Endothelial cell of umbilical vein (primary cell): ENCODE data around the gene TXNRD1. TPM values are rescaled to one million over a fixed set of nuclear protein-coding genes. Genes with fewer than 3 reads are reported as not detected.

ENCODE experiments used
- BruUV-seq: library from RNA; stranded (reverse); fragments of 400-500 nt; replicated peaks from 2 replicates; lab custom pipeline; 2021; lab: Mats Ljungman, UMichigan
- CTCF ChIA-PET: fragments of 300-600, 350-600 bp; sonication (Branson Sonifier 250); formaldehyde crosslinking; loops from one replicate; lab custom pipeline; 2021; ENCODE audit warnings: antibody characterized with exemption, inconsistent platforms; lab: Charles Lee
- POLR2A ChIA-PET: fragments of 300-600, 350-600 bp; sonication (Branson Sonifier 250); formaldehyde crosslinking; loops from one replicate; lab custom pipeline; 2021; ENCODE audit warnings: antibody characterized with exemption, inconsistent platforms; lab: Charles Lee
- DNase-seq: peaks from one replicate; pipeline ENCODE4 v3.0.0-alpha.2; 2011; ENCODE audit warnings: low read depth, low spot score
- FAIRE-seq: peaks from 2 replicates; lab custom pipeline; 2011; peaks lifted over from hg19 to GRCh38; lab: Jason Lieb, UNC
- H2AFZ ChIP-seq: 2 replicates; pipeline ENCODE4 v1.6.0; 2012; ENCODE audit warnings: low read depth, low read length, control low read depth, inconsistent platforms
- H3K27ac ChIP-seq: 2 replicates; pipeline ENCODE4 v1.5.1; 2011; ENCODE audit warnings: low read depth, mild to moderate bottlenecking, control low read depth, low read length, moderate library complexity; ENCODE audit not compliant: insufficient read depth
- H3K27me3 ChIP-seq, 2 experiments: 2 replicates each; pipeline versions ENCODE4 v1.6.0 to v1.6.1; 2011; ENCODE audit warnings: low read length in 2 of 2, mixed read lengths in 1 of 2; ENCODE audit not compliant: control insufficient read depth in 2 of 2, insufficient read depth in 2 of 2
- H3K36me3 ChIP-seq, 2 experiments: 2 replicates in 1 of 2; 3 replicates in 1 of 2; pipeline ENCODE4 v1.5.1; 2011; ENCODE audit warnings: low read length in 2 of 2, mild to moderate bottlenecking in 1 of 2, moderate library complexity in 1 of 2; ENCODE audit not compliant: control insufficient read depth in 2 of 2, insufficient read depth in 2 of 2; ENCODE audit errors: extremely low read depth in 1 of 2
- H3K4me1 ChIP-seq: 3 replicates; pipeline ENCODE4 v1.5.1; 2011; ENCODE audit warnings: mild to moderate bottlenecking, low read length; ENCODE audit not compliant: control insufficient read depth, insufficient read depth; ENCODE audit errors: extremely low read depth
- H3K4me2 ChIP-seq: 2 replicates; pipeline ENCODE4 v1.6.1; 2011; ENCODE audit warnings: low read length, control low read depth, mixed read lengths; ENCODE audit not compliant: insufficient read depth
- H3K4me3 ChIP-seq, 3 experiments: fragments of 200-600 bp in 1 of 3; sonication (generic), shearing (Covaris generic) in 1 of 3; replicated peaks in 1 of 3; 2 replicates each; pipeline ENCODE4 v1.5.1; 2011 to 2016; ENCODE audit warnings: control low read depth in 3 of 3, low read length in 3 of 3, mild to moderate bottlenecking in 2 of 3, inconsistent platforms in 1 of 3, low read depth in 1 of 3, moderate library complexity in 1 of 3; ENCODE audit not compliant: insufficient read depth in 1 of 3
- H3K79me2 ChIP-seq: 2 replicates; pipeline ENCODE4 v1.6.0; 2012; ENCODE audit warnings: low read length, inconsistent platforms; ENCODE audit not compliant: control insufficient read depth, insufficient read depth
- H3K9ac ChIP-seq: replicated peaks from 2 replicates; pipeline ENCODE3; 2011; ENCODE audit warnings: low read length, control low read depth; ENCODE audit not compliant: insufficient read depth; ENCODE audit errors: extremely low read depth
- H3K9me1 ChIP-seq: replicated peaks from 3 replicates; pipeline ENCODE4 v1.6.0; 2011; ENCODE audit warnings: mild to moderate bottlenecking, low read length; ENCODE audit not compliant: control insufficient read depth, insufficient read depth; ENCODE audit errors: extremely low read depth
- H3K9me3 ChIP-seq: replicated peaks from 2 replicates; pipeline ENCODE4 v1.5.1; 2012; ENCODE audit warnings: low read length, inconsistent platforms; ENCODE audit not compliant: control insufficient read depth, insufficient read depth
- H4K20me1 ChIP-seq: replicated peaks from 2 replicates; pipeline ENCODE3; 2011; ENCODE audit warnings: mild to moderate bottlenecking, low read length; ENCODE audit not compliant: control insufficient read depth, insufficient read depth; ENCODE audit errors: extremely low read depth
- CTCF ChIP-seq, 2 donors: IDR thresholded peaks; 1 replicate in 1 of 2; 2 replicates in 1 of 2; pipeline ENCODE4 v1.5.1; 2011; ENCODE audit warnings: low read length in 2 of 2, mild to moderate bottlenecking in 2 of 2, moderate library complexity in 2 of 2, control low read depth in 1 of 2, inconsistent platforms in 1 of 2, low read depth in 1 of 2; ENCODE audit not compliant: insufficient read depth in 1 of 2; ENCODE audit errors: extremely low read depth in 1 of 2
- EZH2 ChIP-seq: IDR thresholded peaks from 2 replicates; pipeline ENCODE4 v1.6.1; 2012; ENCODE audit warnings: borderline replicate concordance, low read depth, mild to moderate bottlenecking, moderate library complexity, low read length, inconsistent platforms; ENCODE audit not compliant: severe bottlenecking
- FOS ChIP-seq: IDR thresholded peaks from 2 replicates; pipeline ENCODE4 v1.6.1; 2011; ENCODE audit warnings: mild to moderate bottlenecking, low read length, moderate library complexity, borderline replicate concordance; ENCODE audit not compliant: insufficient read depth
- GATA2 ChIP-seq: IDR thresholded peaks from 2 replicates; pipeline ENCODE4 v1.7.0; 2011; ENCODE audit warnings: low read depth, mild to moderate bottlenecking, moderate library complexity, mixed read lengths, low read length; ENCODE audit not compliant: insufficient read length, insufficient read depth
- JUN ChIP-seq: IDR thresholded peaks from 2 replicates; pipeline ENCODE4 v1.6.1; 2011; ENCODE audit warnings: borderline replicate concordance, low read depth; ENCODE audit not compliant: insufficient read length, insufficient read depth
- MYC ChIP-seq: IDR thresholded peaks from one replicate; pipeline ENCODE4 v1.6.1; 2011; ENCODE audit warnings: mild to moderate bottlenecking, low read depth, low read length
- POLR2A ChIP-seq: IDR thresholded peaks from 2 replicates; pipeline ENCODE4 v1.6.1; 2012; ENCODE audit warnings: low read depth, mild to moderate bottlenecking, control low read depth, low read length
- POLR2AphosphoS5 ChIP-seq: IDR thresholded peaks from 2 replicates; pipeline ENCODE4 v1.6.1; 2012; ENCODE audit warnings: low read depth, mild to moderate bottlenecking, control low read depth, low read length, moderate library complexity; ENCODE audit not compliant: insufficient read depth
- dilution Hi-C: fragments of 300-500 bp; cut with MboI; formaldehyde crosslinking; loops from one replicate; pipeline ENCODE4 v1.15.0; 2019; ENCODE audit warnings: low sequenced_read_pairs; ENCODE audit not compliant: extremely low pct_ligation_motif_present
- intact Hi-C: fragments of 100-400 bp; cut with micrococcal nuclease; formaldehyde crosslinking; loops from one replicate; pipeline ENCODE4 v1.10.0; 2022
- polyA plus RNA-seq, 4 experiments: library from polyadenylated mRNA; depleted of rRNA in 3 of 4; stranded (reverse) in 3 of 4; unstranded in 1 of 4; fragments of >200 nt; gene quantifications; 2 replicates each; pipeline versions ENCODE4 v1.2.1 to v1.2.3, GENCODE V29; 2011 to 2012; ENCODE audit warnings: missing spikeins in 1 of 4
- total RNA-seq: library from RNA; stranded (reverse); gene quantifications from 2 replicates; pipeline ENCODE4 v1.2.3, GENCODE V29; 2021
- TF ChIP-seq, protein P1 (sequence below): IDR thresholded peaks from 2 replicates; pipeline ENCODE4 v1.6.1; 2011; ENCODE audit not compliant: insufficient read depth, insufficient read length

TXNRD1 gene
- total and polyA plus RNA-seq, 2 donors (not counting 3 experiments of a cell fraction or from before 2014, with no cell fraction given): 309 to 566 TPM

DNA sequence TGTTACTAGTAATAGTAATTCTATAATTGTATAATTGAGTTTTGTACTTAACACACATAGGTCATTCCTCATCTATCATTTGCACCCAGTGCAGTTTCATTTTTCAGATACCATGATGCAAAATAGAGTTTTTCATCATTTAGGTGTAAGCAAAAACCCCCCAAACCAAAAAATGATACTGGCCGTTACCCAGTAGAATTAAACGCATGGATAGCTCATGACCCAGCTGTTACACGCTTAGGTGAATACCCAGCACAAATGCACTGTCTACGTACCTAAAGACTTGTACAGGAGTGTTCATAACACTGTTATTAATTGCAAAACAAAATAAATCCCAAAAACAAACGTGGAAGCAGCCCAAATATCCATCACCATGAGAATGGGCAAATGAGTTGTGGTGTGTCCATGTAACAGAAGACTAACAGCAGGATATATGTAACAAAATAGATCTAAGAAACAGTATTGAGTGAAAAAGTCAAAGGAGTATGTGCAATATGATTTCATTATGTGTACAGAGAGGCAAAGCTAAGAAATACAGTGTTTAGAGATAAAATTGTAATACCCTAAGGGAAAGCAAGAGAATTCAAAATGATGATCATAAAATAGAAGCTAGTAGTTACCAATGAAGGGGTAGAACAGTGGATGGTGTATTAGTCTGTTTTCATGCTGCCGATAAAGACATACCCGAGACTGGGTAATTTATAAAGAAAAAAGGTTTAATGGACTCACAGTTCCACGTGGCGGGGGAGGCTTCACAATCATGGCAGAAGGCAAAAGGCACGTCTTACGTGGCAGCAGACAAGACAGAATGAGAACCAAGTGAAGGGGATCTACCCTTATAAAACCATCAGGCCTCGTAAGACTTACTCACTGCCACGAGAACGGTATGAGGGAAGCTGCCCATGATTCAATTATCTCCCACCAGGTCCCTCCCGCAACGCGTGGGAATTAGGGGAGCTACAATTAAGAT lies 137.7 kb downstream of the TXNRD1 start:
- TF ChIP-seq MYC (no peak), GATA2 (no peak), JUN (no peak), FOS (no peak), POLR2A (no peak), CTCF (IDR thresholded peaks at IDR 0.05; ENCODE audit: extremely low read depth in 1 of 2, insufficient read depth in 1 of 2, low read depth in 1 of 2, low read length in 2 of 2) (no peak), POLR2AphosphoS5 (no peak), EZH2 (no peak)
- TF ChIP-seq, protein P1, sequence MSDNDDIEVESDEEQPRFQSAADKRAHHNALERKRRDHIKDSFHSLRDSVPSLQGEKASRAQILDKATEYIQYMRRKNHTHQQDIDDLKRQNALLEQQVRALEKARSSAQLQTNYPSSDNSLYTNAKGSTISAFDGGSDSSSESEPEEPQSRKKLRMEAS: no peak
- FAIRE-seq: no peak
- Histone ChIP-seq H3K27me3 (no peaks in the 10 kb centered on the region), H2AFZ (no peak overlapping the region), H3K4me2 (no peak overlapping the region), H3K36me3 (peaks cover 21 to 25% of the 10 kb centered on the region in 2 experiments), H3K4me1 (no peaks in the 10 kb centered on the region), H4K20me1 (peaks cover 3% of the 10 kb centered on the region), H3K9me1 (no peaks in the 10 kb centered on the region), H3K9ac (no peak overlapping the region), H3K4me3 (no peak overlapping the region), H3K27ac (no peak overlapping the region), H3K79me2 (peaks cover 21% of the 10 kb centered on the region), H3K9me3 (no peaks in the 10 kb centered on the region)
- dilution Hi-C loops: no loop called here
- no TSS peak for BruUV-seq
- intact Hi-C loops: no loop called here
- ChIA-PET POLR2A (no interaction called here), CTCF (interaction anchor here (1.5 kb wide), 1 partner anchor 18 kb away, joined by 3 read pairs; no protein-coding TSS in a partner anchor)
- DNase-seq: no peak
